NCI-H2227 treated with DMSO at 0.1 percent for 48 hours (cell line): ENCODE data around the gene VN1R4.
"Not testable (repeated sequence)": the region's sequence is repeated elsewhere in the genome, so short reads cannot be mapped to it uniquely, and the experiment has no call there.

Experiments used
- DNase-seq: peaks from one replicate; lab custom pipeline; 2025; lab: John Stamatoyannopoulos, UW

The VN1R4 gene

GRCh38 chr19:53267623-53268022, at the start of gene VN1R4:
VN1R4 (minus strand) TSS chr19:53267723; CDS start chr19:53267665, 58 bp downstream.
- DNase-seq: not testable (repeated sequence)

GRCh38 chr19:53311897-53312296, 44.4 kb upstream of the VN1R4 start:
- no peak for DNase-seq

- no peak for DNase-seq
These were observed 43.5 kb upstream of the VN1R4 start for GRCh38 chr19:53311044-53311443.

GRCh38 chr19:53308339-53308811, 40.9 kb upstream of the VN1R4 start:
- DNase-seq: no peak

- DNase-seq: not testable (repeated sequence)
These were observed 33.8 kb upstream of the VN1R4 start for GRCh38 chr19:53301341-53301740.

- DNase-seq: no peak
These were observed 27.4 kb upstream of the VN1R4 start for GRCh38 chr19:53294786-53295441.

- no peak for DNase-seq
These were observed 23.4 kb upstream of the VN1R4 start for GRCh38 chr19:53290758-53291549.

GRCh38 chr19:53285087-53285486, 17.6 kb upstream of the VN1R4 start:
- DNase-seq: no peak

- not testable (repeated sequence) for DNase-seq
These were observed 14.4 kb upstream of the VN1R4 start for GRCh38 chr19:53281947-53282346.

GRCh38 chr19:53275480-53275879, 8.0 kb upstream of the VN1R4 start:
- DNase-seq: no peak

- no peak for DNase-seq
These were observed 4.5 kb upstream of the VN1R4 start for GRCh38 chr19:53272044-53272443.

GRCh38 chr19:53269861-53270260, 2.3 kb upstream of the VN1R4 start:
- DNase-seq: not testable (repeated sequence)

- not testable (repeated sequence) for DNase-seq
These were observed 9.7 kb downstream of the VN1R4 start, which contains the start of gene VN1R2 for GRCh38 chr19:53257715-53258342. VN1R2 (plus strand) TSS chr19:53258292; CDS start chr19:53258376, 84 bp downstream.

GRCh38 chr19:53254411-53255341, 12.8 kb downstream of the VN1R4 start, which contains the start of gene ZNF677:
ZNF677 (minus strand) TSS chr19:53254873; CDS start chr19:53251550, 3,323 bp downstream.
- peak; percentile 97 for DNase-seq

GRCh38 chr19:53246498-53246897, 21.0 kb downstream of the VN1R4 start:
- no peak for DNase-seq

- no peak for DNase-seq
These were observed 30.3 kb downstream of the VN1R4 start for GRCh38 chr19:53237114-53237777.

- no peak for DNase-seq
These were observed 42.9 kb downstream of the VN1R4 start for GRCh38 chr19:53224606-53225005.

- not testable (repeated sequence) for DNase-seq
These were observed 44.8 kb downstream of the VN1R4 start for GRCh38 chr19:53222716-53223115.
